SKM-1 treated with dmso at 0.1 percent for 144 hours (cell line): Measurements from ENCODE around the gene CACNA1C.

Experiments
- DNase-seq: peaks from one replicate; lab custom pipeline; 2025; ENCODE audit not compliant: unreplicated experiment; lab: John Stamatoyannopoulos, UW

The CACNA1C gene

GRCh38 chr12:2137711-2138110 is 84.9 kb downstream of the CACNA1C start:
- DNase-seq = no peak

- DNase-seq = no peak
These were observed 85.5 kb downstream of the CACNA1C start for GRCh38 chr12:2138294-2138693.

GRCh38 chr12:2138871-2139308 is 86.1 kb downstream of the CACNA1C start:
- DNase-seq = no peak

GRCh38 chr12:2139651-2140050 is 86.9 kb downstream of the CACNA1C start:
- DNase-seq = no peak

GRCh38 chr12:2140858-2141519 is 88.2 kb downstream of the CACNA1C start:
- no peak for DNase-seq

- DNase-seq = no peak
These were observed 89.3 kb downstream of the CACNA1C start for GRCh38 chr12:2142068-2142467.

GRCh38 chr12:2144951-2145350 is 92.2 kb downstream of the CACNA1C start:
- DNase-seq = no peak

GRCh38 chr12:2145433-2145998 is 92.7 kb downstream of the CACNA1C start:
- DNase-seq = no peak

GRCh38 chr12:2147335-2147734 is 94.5 kb downstream of the CACNA1C start:
- DNase-seq = no peak

- no peak for DNase-seq
These were observed 96.3 kb downstream of the CACNA1C start for GRCh38 chr12:2149091-2149490.

- DNase-seq = no peak
These were observed 98.0 kb downstream of the CACNA1C start for GRCh38 chr12:2150833-2151232.

GRCh38 chr12:2151391-2151790 is 98.6 kb downstream of the CACNA1C start:
- no peak for DNase-seq

GRCh38 chr12:2152134-2152533 is 99.3 kb downstream of the CACNA1C start:
- DNase-seq = no peak

GRCh38 chr12:2154050-2154449 is 101.3 kb downstream of the CACNA1C start:
- DNase-seq = no peak

- no peak for DNase-seq
These were observed 101.7 kb downstream of the CACNA1C start for GRCh38 chr12:2154521-2154920.

- DNase-seq = no peak
These were observed 103.5 kb downstream of the CACNA1C start for GRCh38 chr12:2156333-2156732.

- no peak for DNase-seq
These were observed 107.3 kb downstream of the CACNA1C start for GRCh38 chr12:2160043-2160442.

GRCh38 chr12:2161473-2161872 is 108.7 kb downstream of the CACNA1C start:
- no peak for DNase-seq

GRCh38 chr12:2163177-2163941 is 110.6 kb downstream of the CACNA1C start:
- no peak for DNase-seq

- no peak for DNase-seq
These were observed 112.2 kb downstream of the CACNA1C start for GRCh38 chr12:2165021-2165420.

GRCh38 chr12:2165927-2166326 is 113.1 kb downstream of the CACNA1C start:
- no peak for DNase-seq

- no peak for DNase-seq
These were observed 113.9 kb downstream of the CACNA1C start for GRCh38 chr12:2166696-2167095.
